Transverse colon (tissue), 4 donors: Measurements from ENCODE around the gene IL1R1. TPM values are rescaled to one million over a fixed set of nuclear protein-coding genes. Genes with fewer than 3 reads are reported as not detected.

Experiments used
- DNase-seq: peaks from one replicate; pipeline ENCODE4 v3.0.0-alpha.2; 2019
- H3K27ac ChIP-seq, 4 donors: fragments of 200-600 bp; sonication (generic); 2 replicates each; pipeline ENCODE4 v1.5.1; 2016 to 2018; ENCODE audit warnings: inconsistent platforms in 4 of 4
- H3K27me3 ChIP-seq: fragments of 200-600 bp; sonication (generic); 2 replicates; pipeline ENCODE4 v1.5.1; 2017; ENCODE audit warnings: inconsistent platforms
- H3K36me3 ChIP-seq, 4 donors: fragments of 200-600 bp; sonication (generic); 2 replicates each; pipeline ENCODE4 v1.5.1; 2017 to 2019; ENCODE audit warnings: inconsistent platforms in 4 of 4
- H3K4me1 ChIP-seq, 4 donors: fragments of 200-600 bp; sonication (generic); 2 replicates each; pipeline ENCODE4 v1.5.1; 2017 to 2020; ENCODE audit warnings: inconsistent platforms in 4 of 4
- H3K4me3 ChIP-seq, 4 donors: fragments of 200-600 bp; sonication (generic); 1 replicate in 1 of 4; 2 replicates in 3 of 4; pipeline versions ENCODE4 v1.5.1 to v1.6.1; 2017 to 2019; ENCODE audit warnings: inconsistent platforms in 4 of 4
- H3K9me3 ChIP-seq, 2 donors: fragments of 200-600 bp; sonication (generic); 2 replicates each; pipeline ENCODE4 v1.5.1; 2017 to 2019; ENCODE audit warnings: inconsistent platforms in 2 of 2
- EP300 ChIP-seq: sonication (generic); formaldehyde crosslinking; IDR thresholded peaks from one replicate; pipeline ENCODE4 v1.6.1; 2017; ENCODE audit warnings: antibody characterized with exemption, low read depth
- POLR2A ChIP-seq: fragments of 450-650 bp; IDR thresholded peaks from one replicate; pipeline ENCODE4 v1.6.1; 2016; ENCODE audit warnings: antibody characterized with exemption, mild to moderate bottlenecking, moderate library complexity
- POLR2AphosphoS5 ChIP-seq, 3 donors: sonication (generic); formaldehyde crosslinking; IDR thresholded peaks; one replicate each; pipeline ENCODE4 v1.6.1; 2016; ENCODE audit warnings: antibody characterized with exemption in 3 of 3
- WGBS, 2 donors: methylation state at CpG; one replicate each; pipeline ENCODE4 v1.1.5; 2018; ENCODE audit warnings: low coverage in 1 of 2; 5-methylcytosine and 5-hydroxymethylcytosine counted together
- in situ Hi-C, 4 donors: fragments of 200-750 bp; cut with MboI; loops; one replicate each; pipeline versions ENCODE4 v1.15.0 to v1.15.1; 2017; ENCODE audit warnings: low sequenced_read_pairs in 3 of 4, low pct_ligation_motif_present in 1 of 4, low pct_unique_long_range_greater_than_20kb in 1 of 4
- intact Hi-C: fragments of 100-400 bp; cut with DNase I; formaldehyde crosslinking; loops from one replicate; pipeline ENCODE4 v1.15.1; 2023; ENCODE audit warnings: low total_unique reads
- total RNA-seq, 4 donors: library from RNA; depleted of rRNA; stranded (reverse); fragments of >200 nt; gene quantifications; one replicate each; pipeline ENCODE4 v1.1.0, GENCODE V29; 2016
- TF ChIP-seq, protein P1 (sequence below), 5 experiments: fragments of 200-600 bp in 3 of 5; fragments of 450-650 bp in 2 of 5; sonication (generic) in 3 of 5; IDR thresholded peaks; 1 replicate in 2 of 5; 2 replicates in 3 of 5; pipeline ENCODE4 v1.5.1; 2016 to 2017; ENCODE audit warnings: antibody characterized with exemption in 5 of 5, inconsistent platforms in 3 of 5, mild to moderate bottlenecking in 2 of 5, moderate library complexity in 1 of 5

IL1R1 gene
- total RNA-seq, 4 donors from 2014 or later: 20.2 to 58.0 (median 36.2) TPM

DNA sequence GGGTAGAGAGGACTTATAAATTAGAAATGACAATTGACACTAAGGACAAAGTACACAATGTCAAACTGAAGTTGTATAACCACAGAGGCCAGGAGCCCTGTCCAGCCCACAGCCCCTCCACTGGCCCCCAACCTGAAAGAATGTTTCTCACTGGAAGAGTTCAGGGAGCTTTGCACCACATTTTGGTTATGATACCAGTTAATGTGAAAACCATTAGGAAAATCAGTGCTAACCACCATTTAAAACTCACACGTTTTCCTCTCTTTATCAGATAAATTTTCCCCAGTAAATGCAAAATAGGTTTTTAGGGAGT, 38.1 kb downstream of the IL1R1 start:
- H3K36me3 ChIP-seq: peaks cover 0 to 9% (median 2%) of the 10 kb centered on the region in 4 donors
- H3K27ac ChIP-seq: no peak overlapping the region
- TF ChIP-seq, protein P1, sequence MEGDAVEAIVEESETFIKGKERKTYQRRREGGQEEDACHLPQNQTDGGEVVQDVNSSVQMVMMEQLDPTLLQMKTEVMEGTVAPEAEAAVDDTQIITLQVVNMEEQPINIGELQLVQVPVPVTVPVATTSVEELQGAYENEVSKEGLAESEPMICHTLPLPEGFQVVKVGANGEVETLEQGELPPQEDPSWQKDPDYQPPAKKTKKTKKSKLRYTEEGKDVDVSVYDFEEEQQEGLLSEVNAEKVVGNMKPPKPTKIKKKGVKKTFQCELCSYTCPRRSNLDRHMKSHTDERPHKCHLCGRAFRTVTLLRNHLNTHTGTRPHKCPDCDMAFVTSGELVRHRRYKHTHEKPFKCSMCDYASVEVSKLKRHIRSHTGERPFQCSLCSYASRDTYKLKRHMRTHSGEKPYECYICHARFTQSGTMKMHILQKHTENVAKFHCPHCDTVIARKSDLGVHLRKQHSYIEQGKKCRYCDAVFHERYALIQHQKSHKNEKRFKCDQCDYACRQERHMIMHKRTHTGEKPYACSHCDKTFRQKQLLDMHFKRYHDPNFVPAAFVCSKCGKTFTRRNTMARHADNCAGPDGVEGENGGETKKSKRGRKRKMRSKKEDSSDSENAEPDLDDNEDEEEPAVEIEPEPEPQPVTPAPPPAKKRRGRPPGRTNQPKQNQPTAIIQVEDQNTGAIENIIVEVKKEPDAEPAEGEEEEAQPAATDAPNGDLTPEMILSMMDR (IDR thresholded peaks at IDR 0.05): no peak
- no peak for TF ChIP-seq POLR2AphosphoS5 (IDR thresholded peaks at IDR 0.05)
- TF ChIP-seq EP300: no peak
- no peak for TF ChIP-seq POLR2A
- in situ Hi-C loops (no loop called here), intact Hi-C loops (loop anchor here (10.0 kb wide), 1 partner anchor 64 kb away; no protein-coding TSS in a partner anchor)
- no peaks in the 10 kb centered on the region for H3K27me3 ChIP-seq
- no peak overlapping the region for H3K4me3 ChIP-seq
- no peaks in the 10 kb centered on the region for H3K4me1 ChIP-seq
- no peak for DNase-seq
- H3K9me3 ChIP-seq: no peaks in the 10 kb centered on the region
- 67% methylated on average over 1 of the region's 1 CpG; no CpG with 5 or more reads in 1 of the 2 donors for WGBS, 2 donors

DNA sequence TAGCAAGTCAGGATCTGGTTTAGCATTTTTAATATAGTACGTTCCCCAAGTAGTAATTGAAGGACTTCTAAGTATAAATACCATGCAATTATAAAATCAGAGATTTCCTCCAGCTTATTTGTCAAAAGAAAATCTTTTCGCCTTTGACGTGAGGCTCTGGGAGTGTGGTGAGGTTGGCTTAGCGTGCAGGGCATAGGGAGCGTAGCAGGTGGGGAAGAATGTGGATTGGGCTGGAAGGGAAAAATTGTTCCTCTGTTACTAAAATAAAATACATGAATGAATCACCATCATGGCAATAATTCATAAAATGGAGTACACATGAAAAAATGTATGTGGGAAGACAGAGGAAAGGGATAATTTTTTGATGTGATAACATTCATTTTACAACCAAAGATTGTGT, 38.8 kb downstream of the IL1R1 start:
- Histone ChIP-seq H3K4me1 (no peaks in the 10 kb centered on the region), H3K36me3 (peaks cover 0 to 5% (median 2%) of the 10 kb centered on the region in 4 donors), H3K9me3 (no peaks in the 10 kb centered on the region), H3K27me3 (no peaks in the 10 kb centered on the region), H3K4me3 (no peak overlapping the region), H3K27ac (no peak overlapping the region)
- in situ Hi-C loops: no loop called here
- WGBS, 2 donors: 88 to 91% methylated on average over 5 of the region's 5 CpGs
- TF ChIP-seq, protein P1 (IDR thresholded peaks at IDR 0.05): no peak
- no peak for TF ChIP-seq EP300
- intact Hi-C loops: loop anchor here (10.0 kb wide), 1 partner anchor 63 kb away; no protein-coding TSS in a partner anchor
- no peak for DNase-seq

GRCh38 chr2:102181919-102182635, 39.5 kb downstream of the IL1R1 start:
- H3K4me3 ChIP-seq: no peak overlapping the region
- H3K36me3 ChIP-seq: no peaks in the 10 kb centered on the region
- H3K4me1 ChIP-seq: peaks cover 0 to 4% (median 3%) of the 10 kb centered on the region in 4 donors
- no peaks in the 10 kb centered on the region for H3K9me3 ChIP-seq
- in situ Hi-C loops (no loop called here), intact Hi-C loops (loop anchor here (10.0 kb wide), 1 partner anchor 63 kb away; no protein-coding TSS in a partner anchor)
- no peak for DNase-seq
- TF ChIP-seq POLR2AphosphoS5 (IDR thresholded peaks at IDR 0.05): peak in 1 of 3 donors; percentile 8
- TF ChIP-seq, protein P1 (IDR thresholded peaks at IDR 0.05): no peak
- H3K27ac ChIP-seq: no peak overlapping the region
- WGBS, 2 donors: 76 to 79% methylated on average over 4 to 7 of the region's 7 CpGs
- H3K27me3 ChIP-seq: no peaks in the 10 kb centered on the region

GRCh38 chr2:102184018-102184417, 41.5 kb downstream of the IL1R1 start:
- H3K27me3 ChIP-seq: no peaks in the 10 kb centered on the region
- H3K27ac ChIP-seq: no peak overlapping the region
- in situ Hi-C loops (no loop called here), intact Hi-C loops (loop anchor here (10.0 kb wide), 1 partner anchor 61 kb away; no protein-coding TSS in a partner anchor)
- TF ChIP-seq POLR2AphosphoS5 (IDR thresholded peaks at IDR 0.05) (no peak), EP300 (no peak), POLR2A (no peak)
- TF ChIP-seq, protein P1 (IDR thresholded peaks at IDR 0.05): no peak
- H3K4me3 ChIP-seq: no peak overlapping the region
- WGBS, 2 donors: 73 to 80% methylated on average over 1 to 2 of the region's 2 CpGs
- no peaks in the 10 kb centered on the region for H3K9me3 ChIP-seq
- peaks cover 0 to 13% (median 7%) of the 10 kb centered on the region in 4 donors for H3K4me1 ChIP-seq
- no peaks in the 10 kb centered on the region for H3K36me3 ChIP-seq
- DNase-seq: no peak
